Breast epithelium (tissue), 3 donors: ENCODE results near the gene DDX31.

Experiments
- CTCF ChIP-seq, 3 donors: fragments of 450-650 bp; IDR thresholded peaks; one replicate each; pipeline ENCODE4 v1.5.1; 2016 to 2017; ENCODE audit warnings: antibody characterized with exemption in 3 of 3, mild to moderate bottlenecking in 3 of 3, moderate library complexity in 3 of 3
- POLR2AphosphoS5 ChIP-seq, 3 donors: sonication (generic); formaldehyde crosslinking; IDR thresholded peaks; one replicate each; pipeline ENCODE4 v1.6.1; 2017; ENCODE audit warnings: antibody characterized with exemption in 3 of 3

- TF ChIP-seq CTCF (IDR thresholded peaks at IDR 0.05) (no peak), POLR2AphosphoS5 (IDR thresholded peaks at IDR 0.05) (no peak)
Observed at GRCh38 chr9:132605387-132605786, 64.4 kb downstream of the DDX31 start.
